Lower leg skin (tissue), 3 donors: ENCODE measurements around the gene RAP1GAP.

Experiments
- CTCF ChIP-seq, 3 donors: fragments of 450-650 bp; IDR thresholded peaks; one replicate each; pipeline ENCODE4 v1.5.1; 2016; ENCODE audit warnings: antibody characterized with exemption in 3 of 3, mild to moderate bottlenecking in 3 of 3, moderate library complexity in 2 of 3
- POLR2A ChIP-seq, 2 donors: fragments of 450-650 bp; IDR thresholded peaks; one replicate each; pipeline ENCODE4 v1.6.1; 2016 to 2017; ENCODE audit warnings: antibody characterized with exemption in 2 of 2, mild to moderate bottlenecking in 1 of 2, moderate library complexity in 1 of 2

- TF ChIP-seq CTCF (IDR thresholded peaks at IDR 0.05) (no peak), POLR2A (IDR thresholded peaks at IDR 0.05) (no peak)
These were observed 4.2 kb upstream of the RAP1GAP start for GRCh38 chr1:21673277-21673780.
